A673 (cell line): Measurements from ENCODE around the gene CABLES1. TPM values are rescaled to one million over a fixed set of nuclear protein-coding genes. Genes with fewer than 3 reads are reported as not detected.

Experiments
- BruUV-seq: library from RNA; stranded (reverse); fragments of 400-500 nt; replicated peaks from 2 replicates; lab custom pipeline; 2021; lab: Mats Ljungman, UMichigan
- CTCF ChIA-PET: fragments of 300-600 bp; sonication (Branson Sonifier 250); formaldehyde crosslinking; loops from one replicate; lab custom pipeline; 2022; ENCODE audit warnings: antibody characterized with exemption; lab: Charles Lee
- POLR2A ChIA-PET: fragments of 300-600 bp; sonication (Branson Sonifier 250); formaldehyde crosslinking; loops from one replicate; lab custom pipeline; 2022; ENCODE audit warnings: antibody characterized with exemption; ENCODE audit not compliant: low non-redundant PET; lab: Charles Lee
- DNase-seq: peaks from one replicate; pipeline ENCODE4 v3.0.0-alpha.2; 2015; ENCODE audit warnings: low spot score
- H3K27ac ChIP-seq: fragments of 200-600 bp; sonication (generic); 2 replicates; pipeline ENCODE4 v1.5.1; 2016; ENCODE audit warnings: mixed run types, low read depth, mild to moderate bottlenecking, mixed read lengths, antibody characterized with exemption, low read length; ENCODE audit not compliant: poor library complexity, severe bottlenecking
- H3K27me3 ChIP-seq: fragments of 200-600 bp; sonication (generic); replicated peaks from 2 replicates; pipeline ENCODE4 v1.6.1; 2017; ENCODE audit warnings: mixed run types, low read depth, mild to moderate bottlenecking, mixed read lengths, antibody characterized with exemption, low read length; ENCODE audit not compliant: insufficient read depth, poor library complexity
- H3K36me3 ChIP-seq: fragments of 200-600 bp; sonication (generic); 2 replicates; pipeline ENCODE4 v1.6.1; 2016; ENCODE audit warnings: mixed run types, mild to moderate bottlenecking, mixed read lengths, antibody characterized with exemption, low read length; ENCODE audit not compliant: insufficient read depth, poor library complexity, severe bottlenecking
- H3K4me1 ChIP-seq: fragments of 200-600 bp; sonication (generic); 2 replicates; pipeline ENCODE4 v1.6.1; 2017; ENCODE audit warnings: mixed run types, mild to moderate bottlenecking, mixed read lengths, antibody characterized with exemption, low read length; ENCODE audit not compliant: insufficient read depth, poor library complexity, severe bottlenecking
- H3K4me3 ChIP-seq: fragments of 200-600 bp; sonication (generic); 2 replicates; pipeline ENCODE4 v1.5.1; 2016; ENCODE audit warnings: low read depth, mixed run types, mild to moderate bottlenecking, mixed read lengths, low read length; ENCODE audit not compliant: poor library complexity, severe bottlenecking
- H3K9me3 ChIP-seq: fragments of 200-600 bp; sonication (generic); 2 replicates; pipeline ENCODE4 v1.6.1; 2016; ENCODE audit warnings: mixed run types, low read depth, mild to moderate bottlenecking, mixed read lengths, antibody characterized with exemption, low read length; ENCODE audit not compliant: poor library complexity, severe bottlenecking
- CTCF ChIP-seq: fragments of 300-800, 200-600 bp; sonication (generic); conservative IDR thresholded peaks from 2 replicates; pipeline ENCODE4 v1.5.1; 2017; ENCODE audit warnings: low read depth, mild to moderate bottlenecking, antibody characterized with exemption, low read length, moderate library complexity, mixed read lengths
- EZH2 ChIP-seq: fragments of 200-600 bp; sonication (generic); IDR thresholded peaks from 2 replicates; pipeline ENCODE4 v1.6.1; 2017; ENCODE audit warnings: borderline replicate concordance, low read depth, mild to moderate bottlenecking, mixed read lengths, antibody characterized with exemption, low read length; ENCODE audit not compliant: poor library complexity, severe bottlenecking
- intact Hi-C: fragments of 100-400 bp; cut with micrococcal nuclease; formaldehyde crosslinking; loops from one replicate; pipeline ENCODE4 v1.10.0; 2022; ENCODE audit not compliant: unreplicated experiment
- total RNA-seq: library from RNA; stranded (reverse); gene quantifications from 2 replicates; pipeline ENCODE4 v1.2.3, GENCODE V29; 2021

Gene CABLES1
- total RNA-seq, 1 experiment from 2014 or later, result 7.2 TPM

DNA sequence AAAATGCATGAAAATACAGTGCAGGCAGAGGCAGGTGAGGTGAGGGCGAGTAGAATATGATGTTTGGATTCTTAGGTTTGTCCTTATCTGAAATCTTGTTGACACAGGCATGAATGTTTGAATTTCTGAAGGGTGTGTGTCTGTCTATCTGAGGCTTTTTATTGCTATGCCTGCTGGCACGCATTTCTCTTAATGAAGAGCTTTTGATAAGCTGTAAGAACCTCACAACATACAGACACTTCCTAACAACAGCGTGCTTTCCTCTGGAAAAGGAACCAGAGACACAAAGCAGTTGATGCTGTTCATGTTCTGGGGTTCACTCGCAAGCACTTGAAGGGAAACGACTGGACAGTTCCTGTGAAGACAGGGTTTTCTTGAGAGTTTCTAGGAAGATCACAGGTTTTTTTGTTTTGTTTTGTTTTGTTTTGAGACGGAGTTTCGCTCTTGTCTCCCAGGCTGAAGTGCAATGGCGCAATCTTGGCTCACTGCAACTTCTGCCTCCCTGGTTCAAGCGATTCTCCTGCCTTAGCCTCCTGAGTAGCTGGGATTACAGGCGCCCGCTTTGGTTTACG is 33.3 kb upstream of the CABLES1 start:
- ChIA-PET CTCF (interaction anchor here (0.7 kb wide), 1 partner anchor 77 kb away, joined by 4 read pairs; no protein-coding TSS in a partner anchor), POLR2A (no interaction called here)
- Histone ChIP-seq H3K27me3 (no peaks in the 10 kb centered on the region), H3K4me3 (no peak overlapping the region), H3K27ac (no peak overlapping the region), H3K4me1 (peaks cover 16% of the 10 kb centered on the region), H3K9me3 (no peaks in the 10 kb centered on the region), H3K36me3 (no peaks in the 10 kb centered on the region)
- BruUV-seq, result no TSS peak
- DNase-seq, result no peak
- intact Hi-C loops, result no loop called here
- TF ChIP-seq EZH2, result no peak
- no peak for TF ChIP-seq CTCF

- no peak for DNase-seq
- Histone ChIP-seq H3K9me3 (no peaks in the 10 kb centered on the region), H3K27me3 (no peaks in the 10 kb centered on the region), H3K36me3 (no peaks in the 10 kb centered on the region), H3K27ac (no peak overlapping the region), H3K4me1 (peaks cover 23% of the 10 kb centered on the region), H3K4me3 (no peak overlapping the region)
- no TSS peak for BruUV-seq
- ChIA-PET POLR2A (interaction anchor here (0.6 kb wide), 1 partner anchor 153 kb away, joined by 11 read pairs; no protein-coding TSS in a partner anchor), CTCF (interaction anchor here (0.7 kb wide), 1 partner anchor 77 kb away, joined by 4 read pairs; no protein-coding TSS in a partner anchor)
- intact Hi-C loops, result no loop called here
- TF ChIP-seq EZH2 (no peak), CTCF (no peak)
Observed at GRCh38 chr18:23102493-23103261, 32.6 kb upstream of the CABLES1 start.

GRCh38 chr18:23103449-23103848 is 31.8 kb upstream of the CABLES1 start:
- Histone ChIP-seq H3K36me3 (no peaks in the 10 kb centered on the region), H3K27me3 (no peaks in the 10 kb centered on the region), H3K27ac (no peak overlapping the region), H3K4me3 (no peak overlapping the region), H3K4me1 (peaks cover 31% of the 10 kb centered on the region), H3K9me3 (no peaks in the 10 kb centered on the region)
- ChIA-PET CTCF (no interaction called here), POLR2A (interaction anchor here (0.6 kb wide), 1 partner anchor 12 kb away, joined by 3 read pairs; no protein-coding TSS in a partner anchor)
- TF ChIP-seq CTCF, result no peak
- no peak for TF ChIP-seq EZH2
- no TSS peak for BruUV-seq
- intact Hi-C loops, result no loop called here
- no peak for DNase-seq
